Right lobe of liver (tissue), 6 donors: Measurements from ENCODE around the gene MTMR10. TPM values are rescaled to one million over a fixed set of nuclear protein-coding genes. Genes with fewer than 3 reads are reported as not detected.

ENCODE experiments used
- ATAC-seq, 4 donors: fragments of 200-7000 bp; cut with Tn5 transposase; one replicate each; pipeline ENCODE4 v1.9.1; 2020; ENCODE audit warnings: mild to moderate bottlenecking in 4 of 4, moderate library complexity in 4 of 4
- DNase-seq, 3 donors: peaks; one replicate each; pipeline ENCODE4 v3.0.0-alpha.2; 2020
- H3K27ac ChIP-seq, 3 donors: fragments of 200-600 bp; one replicate each; pipeline ENCODE4 v1.8.0; 2022
- H3K27me3 ChIP-seq, 2 donors: fragments of 200-600 bp; one replicate each; pipeline ENCODE4 v1.8.0; 2022
- H3K36me3 ChIP-seq, 4 donors: fragments of 200-600 bp; sonication (generic) in 1 of 4; one replicate each; pipeline versions ENCODE4 v1.5.1 to v1.8.0; 2017 to 2022; ENCODE audit warnings: control low read depth in 1 of 4
- H3K4me1 ChIP-seq, 4 donors: fragments of 200-600 bp; sonication (generic) in 1 of 4; one replicate each; pipeline versions ENCODE4 v1.5.1 to v1.8.0; 2017 to 2022; ENCODE audit warnings: control low read depth in 1 of 4
- H3K4me3 ChIP-seq, 3 donors: fragments of 200-600 bp; one replicate each; pipeline ENCODE4 v1.8.0; 2022
- H3K9me3 ChIP-seq, 4 donors: fragments of 200-600 bp; sonication (generic) in 1 of 4; one replicate each; pipeline versions ENCODE4 v1.5.1 to v1.8.0; 2017 to 2022; ENCODE audit warnings: control low read depth in 1 of 4
- CTCF ChIP-seq, 4 donors: fragments of 200-600 bp in 3 of 4; fragments of 450-650 bp in 1 of 4; IDR thresholded peaks; one replicate each; pipeline versions ENCODE4 v1.5.1 to v1.8.0; 2016 to 2022; ENCODE audit warnings: antibody characterized with exemption in 4 of 4, mild to moderate bottlenecking in 2 of 4
- POLR2A ChIP-seq: fragments of 450-650 bp; IDR thresholded peaks from one replicate; pipeline ENCODE4 v1.6.1; 2017; ENCODE audit warnings: antibody characterized with exemption, mild to moderate bottlenecking
- WGBS: methylation state at CpG from one replicate; pipeline ENCODE4 v1.1.6; 2018; ENCODE audit warnings: low coverage, low lambda C conversion rate; ENCODE audit not compliant: insufficient coverage; ENCODE audit errors: missing lambda C conversion rate; 5-methylcytosine and 5-hydroxymethylcytosine counted together
- intact Hi-C, 2 donors: fragments of 100-400 bp; cut with DNase I; formaldehyde crosslinking; loops; one replicate each; pipeline versions ENCODE4 v1.11.2 to v1.14.1; 2022
- total RNA-seq, 6 experiments: library from RNA; depleted of rRNA in 2 of 6; stranded (reverse); fragments of >200 nt in 2 of 6; fragmentation: NEBNext Ultra II Directional in 3 of 6; extraction: Animal tissue kit (Norgen Biotek cat#: 25700) in 3 of 6; gene quantifications; one replicate each; pipeline versions ENCODE4 v1.1.0 to v1.2.4, GENCODE V29; 2016 to 2023
- donor health status: DM: no; HTN: yes; CAD: no.
- donor health status: DM: no; HTN: no; CAD: no.
- donor health status: DM: no; HTN: no; CAD: no.
- donor health status: DM: no; HTN: yes; CAD: no.
- donor health status: DM: no; HTN: yes; CAD: no.

The MTMR10 gene
- total RNA-seq, 6 experiments from 2014 or later, result 16.2 to 29.1 (median 22.3) TPM

- no peaks in the 10 kb centered on the region for H3K9me3 ChIP-seq
- 35% methylated on average over 3 of the region's 3 CpGs for WGBS
- H3K36me3 ChIP-seq, result peaks cover 0 to 4% (median 0%) of the 10 kb centered on the region in 4 donors
- no peak for TF ChIP-seq CTCF (IDR thresholded peaks at IDR 0.05)
- ATAC-seq (peak in 3 of 4 donors; percentile 8 to 24 (median 14)), DNase-seq (no peak)
- no peak overlapping the region for H3K4me3 ChIP-seq
- peaks cover 0 to 50% (median 20%) of the 10 kb centered on the region in 4 donors for H3K4me1 ChIP-seq
- intact Hi-C loops, result no loop called here
- H3K27me3 ChIP-seq, result no peaks in the 10 kb centered on the region
- H3K27ac ChIP-seq, result no peak overlapping the region
These were observed 6.3 kb downstream of the MTMR10 start for GRCh38 chr15:30985081-30985531.

- Histone ChIP-seq H3K9me3 (no peaks in the 10 kb centered on the region), H3K4me3 (no peak overlapping the region), H3K4me1 (peaks cover 0 to 45% (median 20%) of the 10 kb centered on the region in 4 donors), H3K36me3 (peaks cover 0 to 4% (median 0%) of the 10 kb centered on the region in 4 donors), H3K27me3 (no peaks in the 10 kb centered on the region), H3K27ac (no peak overlapping the region)
- WGBS, result 60% methylated on average over 6 of the region's 6 CpGs
- DNase-seq (no peak), ATAC-seq (no peak)
- TF ChIP-seq POLR2A (no peak), CTCF (IDR thresholded peaks at IDR 0.05) (no peak)
- intact Hi-C loops, result no loop called here
These were observed 6.9 kb downstream of the MTMR10 start for GRCh38 chr15:30984542-30984941.

- Histone ChIP-seq H3K9me3 (no peaks in the 10 kb centered on the region), H3K27me3 (no peaks in the 10 kb centered on the region), H3K27ac (no peak overlapping the region), H3K4me1 (peaks cover 0 to 41% (median 20%) of the 10 kb centered on the region in 4 donors), H3K4me3 (no peak overlapping the region), H3K36me3 (peaks cover 0 to 4% (median 0%) of the 10 kb centered on the region in 4 donors)
- no peak for ATAC-seq
- 88% methylated on average over 3 of the region's 3 CpGs for WGBS
- DNase-seq, result no peak
- TF ChIP-seq CTCF (IDR thresholded peaks at IDR 0.05) (no peak), POLR2A (no peak)
- intact Hi-C loops, result no loop called here
These were observed 7.3 kb downstream of the MTMR10 start for GRCh38 chr15:30984118-30984517.

GRCh38 chr15:30979457-30979856 lies 12.0 kb downstream of the MTMR10 start:
- DNase-seq, result no peak
- no peak overlapping the region for H3K4me3 ChIP-seq
- no peaks in the 10 kb centered on the region for H3K27me3 ChIP-seq
- peaks cover 0 to 7% (median 0%) of the 10 kb centered on the region in 4 donors for H3K4me1 ChIP-seq
- H3K9me3 ChIP-seq, result no peaks in the 10 kb centered on the region
- WGBS, result 86% methylated on average over 5 of the region's 5 CpGs
- peak in 3 of 4 donors; percentile 26 to 51 (median 41) for ATAC-seq
- H3K36me3 ChIP-seq, result peaks cover 0 to 18% (median 1%) of the 10 kb centered on the region in 4 donors
- no peak for TF ChIP-seq POLR2A
- intact Hi-C loops, result loop anchor here in 1 of 2 donors (10.0 kb wide), 1 partner anchor 155 kb away; no protein-coding TSS in a partner anchor
- H3K27ac ChIP-seq, result no peak overlapping the region

GRCh38 chr15:30978328-30978727 lies 13.1 kb downstream of the MTMR10 start:
- ATAC-seq, result no peak
- TF ChIP-seq POLR2A, result no peak
- no peak for TF ChIP-seq CTCF (IDR thresholded peaks at IDR 0.05)
- intact Hi-C loops, result loop anchor here in 1 of 2 donors (10.0 kb wide), 1 partner anchor 156 kb away; no protein-coding TSS in a partner anchor
- H3K27me3 ChIP-seq, result no peaks in the 10 kb centered on the region
- no peaks in the 10 kb centered on the region for H3K9me3 ChIP-seq
- H3K4me3 ChIP-seq, result no peak overlapping the region
- H3K36me3 ChIP-seq, result peaks cover 0 to 30% (median 8%) of the 10 kb centered on the region in 4 donors
- H3K27ac ChIP-seq, result no peak overlapping the region
- DNase-seq, result no peak
- H3K4me1 ChIP-seq, result peaks cover 0 to 3% (median 0%) of the 10 kb centered on the region in 4 donors
